Spleen (tissue), 13 donors: ENCODE results near the gene KIAA1549. TPM values are rescaled to one million over a fixed set of nuclear protein-coding genes. Genes with fewer than 3 reads are reported as not detected.
"Not testable (repeated sequence)": the region's sequence is repeated elsewhere in the genome, so short reads cannot be mapped to it uniquely, and the experiment has no call there.

ENCODE experiments used
- DNase-seq: peaks from one replicate; pipeline ENCODE4 v3.0.0-alpha.2; 2020
- H3K27ac ChIP-seq, 8 donors: fragments of 200-600 bp; sonication (generic) in 7 of 8; 1 replicate in 4 of 8; 2 replicates in 4 of 8; pipeline versions ENCODE4 v1.5.0 to v1.8.0; 2016 to 2021; ENCODE audit warnings: inconsistent platforms in 4 of 8, mild to moderate bottlenecking in 4 of 8, moderate library complexity in 1 of 8
- H3K27me3 ChIP-seq, 7 donors: fragments of 200-600 bp; sonication (generic) in 6 of 7; replicated peaks in 1 of 7; 1 replicate in 4 of 7; 2 replicates in 3 of 7; pipeline versions ENCODE4 v1.5.0 to v1.8.0; 2016 to 2021; ENCODE audit warnings: inconsistent platforms in 3 of 7, mild to moderate bottlenecking in 1 of 7
- H3K36me3 ChIP-seq, 6 donors: fragments of 200-600 bp; sonication (generic) in 5 of 6; 1 replicate in 4 of 6; 2 replicates in 2 of 6; pipeline versions ENCODE4 v1.5.0 to v1.8.0; 2016 to 2021; ENCODE audit warnings: inconsistent platforms in 2 of 6
- H3K4me1 ChIP-seq, 6 donors: fragments of 200-600 bp; sonication (generic) in 5 of 6; 1 replicate in 3 of 6; 2 replicates in 3 of 6; pipeline versions ENCODE4 v1.5.0 to v1.8.0; 2016 to 2021; ENCODE audit warnings: inconsistent platforms in 3 of 6
- H3K4me3 ChIP-seq, 8 donors: fragments of 200-600 bp; sonication (generic) in 7 of 8; 1 replicate in 4 of 8; 2 replicates in 4 of 8; pipeline versions ENCODE4 v1.5.0 to v1.8.0; 2016 to 2021; ENCODE audit warnings: inconsistent platforms in 4 of 8, mild to moderate bottlenecking in 4 of 8, moderate library complexity in 2 of 8
- H3K9me3 ChIP-seq, 8 donors: fragments of 200-600 bp; sonication (generic) in 7 of 8; 1 replicate in 4 of 8; 2 replicates in 4 of 8; pipeline versions ENCODE4 v1.5.0 to v1.8.0; 2016 to 2021; ENCODE audit warnings: inconsistent platforms in 4 of 8
- POLR2A ChIP-seq, 3 donors: fragments of 450-650 bp; IDR thresholded peaks; one replicate each; pipeline ENCODE4 v1.5.1; 2017; ENCODE audit warnings: antibody characterized with exemption in 3 of 3, mild to moderate bottlenecking in 1 of 3
- POLR2AphosphoS5 ChIP-seq, 3 donors: sonication (generic); formaldehyde crosslinking; IDR thresholded peaks; one replicate each; pipeline ENCODE4 v1.5.1; 2017; ENCODE audit warnings: antibody characterized with exemption in 3 of 3
- WGBS, 5 donors: extraction: QIAGEN DNeasy Blood & Tissue Kit in 3 of 5; methylation state at CpG; one replicate each; pipeline versions ENCODE4 v1.1.5 to v1.1.7; 2013 to 2018; 5-methylcytosine and 5-hydroxymethylcytosine counted together
- intact Hi-C: fragments of 100-400 bp; cut with DNase I; formaldehyde crosslinking; loops from one replicate; pipeline ENCODE4 v1.15.0; 2023; ENCODE audit warnings: low total_unique reads
- long read RNA-seq, 2 donors: transcript quantifications; one replicate each; lab custom pipeline, GENCODE V29; 2026
- polyA plus RNA-seq, 3 donors: library from polyadenylated mRNA; stranded (reverse); fragments of 200-250 nt; gene quantifications; one replicate each; pipeline ENCODE4 v1.2.1, GENCODE V29; 2013
- total RNA-seq, 7 donors: library from RNA; depleted of rRNA in 3 of 7; stranded (reverse); fragments of >200 nt in 3 of 7; fragmentation: NEBNext Ultra II Directional in 4 of 7; extraction: Animal tissue kit (Norgen Biotek cat#: 25700) in 4 of 7; gene quantifications; one replicate each; pipeline versions ENCODE4 v1.1.0 to v1.2.1, GENCODE V29; 2016 to 2021
- TF ChIP-seq, protein P1 (sequence below), 11 experiments: fragments of 200-600 bp in 7 of 11; fragments of 450-650 bp in 4 of 11; sonication (generic) in 4 of 11; IDR thresholded peaks in 8 of 11; conservative IDR thresholded peaks in 3 of 11; 1 replicate in 7 of 11; 2 replicates in 4 of 11; pipeline versions ENCODE4 v1.4.0 to v1.8.0; 2016 to 2021; ENCODE audit warnings: antibody characterized with exemption in 11 of 11, inconsistent platforms in 4 of 11, mild to moderate bottlenecking in 1 of 11
- donor health status: healthy with polysubstance abuse.
- donor health status: DM: no; HTN: no; CAD: no; lungs with moderate emphysema.
- donor health status: DM: no; HTN: no; CAD: no.
- donor health status: Bipolar disorder and iron deficiency.
- donor health status: healthy.
- donor health status: DM: no; HTN: no; CAD: no.
- donor health status: DM: yes; HTN: yes; CAD: no.

KIAA1549 gene
- total RNA-seq (1 to 10 TPM in 4 of 7 donors, under 1 TPM in 3; 0.67 to 1.8 (median 1.0) TPM), polyA plus RNA-seq (under 1 TPM; 0.03 to 0.10 (median 0.09) TPM)
- long read RNA-seq, donor 1: 0 reads
- long read RNA-seq, donor 2: 0 reads

DNA sequence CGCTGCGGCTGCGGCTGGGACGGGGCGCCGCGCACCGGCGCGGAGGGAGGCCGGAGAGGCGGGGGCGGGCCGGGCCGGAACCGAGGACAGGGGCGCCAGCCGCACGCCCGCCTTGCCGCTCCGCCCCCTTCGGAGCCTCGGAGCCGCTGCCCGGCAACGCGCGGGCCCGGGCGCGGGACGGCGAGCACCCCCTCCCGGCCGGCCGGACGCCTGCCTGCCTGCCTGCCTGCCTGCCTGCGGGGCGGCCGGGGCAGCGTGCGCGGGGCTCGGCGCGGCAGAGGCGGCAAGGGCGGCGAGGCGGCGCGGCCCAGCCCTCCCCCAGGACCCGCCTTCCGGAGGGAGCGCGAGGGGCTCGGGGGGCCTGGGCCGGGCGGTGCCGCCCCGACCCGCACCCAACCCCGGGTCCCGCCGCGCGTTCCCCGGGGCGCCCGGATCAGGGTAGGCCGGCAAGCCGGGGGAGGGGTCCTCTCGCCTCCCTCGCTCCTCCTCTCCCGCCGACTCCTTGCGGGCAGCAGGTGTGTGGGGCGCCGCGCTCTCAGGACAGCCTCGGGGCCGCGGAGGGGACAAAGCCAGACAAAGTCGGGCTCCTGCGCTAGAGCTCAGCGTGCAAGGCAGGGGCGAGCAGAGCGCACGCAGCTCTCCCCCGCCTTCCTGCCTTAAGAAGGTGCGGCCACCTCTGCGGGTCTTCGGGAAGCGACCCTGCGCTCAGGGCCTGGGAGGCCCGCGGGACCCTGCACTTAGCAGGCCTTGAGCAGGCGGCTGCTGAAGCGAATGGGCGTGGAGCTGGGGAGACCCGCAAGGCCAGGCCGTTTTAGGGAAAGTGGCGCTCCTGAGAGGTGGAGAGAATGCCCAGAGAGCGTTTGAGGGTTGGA, at the start of gene KIAA1549:
KIAA1549 (minus strand) TSS at position 58 of the 872 bp plus-strand sequence. CDS start 120 bp downstream, outside the sequence.
- H3K27ac ChIP-seq: no peak within 1 kb of the TSS
- H3K36me3 ChIP-seq: no peaks in the 10 kb centered on the region
- WGBS, 5 donors: 1 to 11% (median 2%) methylated on average over 21 to 105 of the region's 105 CpGs
- TF ChIP-seq POLR2AphosphoS5 (IDR thresholded peaks at IDR 0.05): no peak
- TF ChIP-seq POLR2A (IDR thresholded peaks at IDR 0.05): no peak
- TF ChIP-seq, protein P1, sequence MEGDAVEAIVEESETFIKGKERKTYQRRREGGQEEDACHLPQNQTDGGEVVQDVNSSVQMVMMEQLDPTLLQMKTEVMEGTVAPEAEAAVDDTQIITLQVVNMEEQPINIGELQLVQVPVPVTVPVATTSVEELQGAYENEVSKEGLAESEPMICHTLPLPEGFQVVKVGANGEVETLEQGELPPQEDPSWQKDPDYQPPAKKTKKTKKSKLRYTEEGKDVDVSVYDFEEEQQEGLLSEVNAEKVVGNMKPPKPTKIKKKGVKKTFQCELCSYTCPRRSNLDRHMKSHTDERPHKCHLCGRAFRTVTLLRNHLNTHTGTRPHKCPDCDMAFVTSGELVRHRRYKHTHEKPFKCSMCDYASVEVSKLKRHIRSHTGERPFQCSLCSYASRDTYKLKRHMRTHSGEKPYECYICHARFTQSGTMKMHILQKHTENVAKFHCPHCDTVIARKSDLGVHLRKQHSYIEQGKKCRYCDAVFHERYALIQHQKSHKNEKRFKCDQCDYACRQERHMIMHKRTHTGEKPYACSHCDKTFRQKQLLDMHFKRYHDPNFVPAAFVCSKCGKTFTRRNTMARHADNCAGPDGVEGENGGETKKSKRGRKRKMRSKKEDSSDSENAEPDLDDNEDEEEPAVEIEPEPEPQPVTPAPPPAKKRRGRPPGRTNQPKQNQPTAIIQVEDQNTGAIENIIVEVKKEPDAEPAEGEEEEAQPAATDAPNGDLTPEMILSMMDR (IDR thresholded peaks at IDR 0.05 in 8 of 11, conservative IDR thresholded peaks at IDR 0.05 in 3 of 11): peak in 3 of 11 experiments; percentile 6 to 26 (median 14)
- peak; percentile 87 for DNase-seq
- peaks cover 4 to 22% (median 19%) of the 10 kb centered on the region in 6 donors for H3K4me1 ChIP-seq
- intact Hi-C loops: no loop called here
- H3K4me3 ChIP-seq: peak within 1 kb of the TSS; percentile 45 to 79 (median 56)
- no peaks in the 10 kb centered on the region for H3K9me3 ChIP-seq
- peaks cover 0 to 48% (median 14%) of the 10 kb centered on the region in 7 donors for H3K27me3 ChIP-seq

DNA sequence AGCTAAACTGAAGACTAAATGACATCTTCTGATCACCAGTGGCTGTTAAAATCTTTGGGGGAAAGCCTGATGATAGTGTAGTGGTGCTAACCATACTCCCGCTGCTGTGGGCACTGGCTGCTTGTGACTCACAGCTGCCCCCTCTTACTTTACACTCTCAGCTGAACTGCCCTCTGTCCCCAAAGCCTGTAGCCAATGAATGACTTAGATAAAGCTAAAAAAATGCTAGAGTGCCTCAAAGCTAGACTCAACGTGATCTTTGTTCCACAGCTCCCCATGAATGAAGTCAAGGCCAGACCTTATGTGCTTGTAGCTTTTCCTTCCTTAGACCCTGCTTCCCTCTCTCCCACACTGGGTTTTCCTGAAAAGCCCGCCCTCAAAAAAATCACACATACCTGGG, 48.2 kb upstream of the KIAA1549 start:
- DNase-seq: no peak
- Histone ChIP-seq H3K4me1 (peaks cover 0 to 8% (median 4%) of the 10 kb centered on the region in 6 donors), H3K9me3 (no peaks in the 10 kb centered on the region), H3K27ac (no peak overlapping the region), H3K36me3 (peaks cover 0 to 62% (median 12%) of the 10 kb centered on the region in 6 donors), H3K4me3 (no peak overlapping the region), H3K27me3 (no peaks in the 10 kb centered on the region)
- intact Hi-C loops: no loop called here
- 75 to 88% (median 82%) methylated on average over 3 of the region's 3 CpGs for WGBS, 5 donors
- TF ChIP-seq POLR2AphosphoS5 (IDR thresholded peaks at IDR 0.05): no peak
- no peak for TF ChIP-seq POLR2A (IDR thresholded peaks at IDR 0.05)
- TF ChIP-seq, protein P1 (IDR thresholded peaks at IDR 0.05 in 8 of 11, conservative IDR thresholded peaks at IDR 0.05 in 3 of 11): no peak

DNA sequence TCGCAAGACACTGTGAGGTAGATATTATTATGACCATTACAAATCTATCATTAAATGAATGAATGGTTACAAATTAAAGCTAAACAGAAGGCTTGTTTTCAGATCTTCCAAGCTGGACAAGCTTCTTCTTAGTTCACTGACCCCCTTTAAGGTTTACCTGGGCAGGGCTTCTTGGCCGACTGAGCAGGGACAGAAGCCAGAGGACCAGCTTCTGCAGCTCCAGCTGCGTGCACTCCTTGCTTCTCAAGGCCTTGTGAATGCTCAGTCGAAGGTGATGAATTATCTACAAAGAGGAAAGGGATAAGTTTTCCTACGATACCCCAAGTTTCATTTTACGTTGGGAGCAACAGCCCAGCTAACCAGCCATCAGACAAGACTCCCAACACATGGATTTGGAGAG, 45.4 kb upstream of the KIAA1549 start:
- intact Hi-C loops: no loop called here
- 90 to 96% (median 94%) methylated on average over 6 of the region's 6 CpGs for WGBS, 5 donors
- H3K9me3 ChIP-seq: no peaks in the 10 kb centered on the region
- H3K27me3 ChIP-seq: no peaks in the 10 kb centered on the region
- H3K4me3 ChIP-seq: no peak overlapping the region
- H3K27ac ChIP-seq: no peak overlapping the region
- H3K4me1 ChIP-seq: no peaks in the 10 kb centered on the region
- H3K36me3 ChIP-seq: peaks cover 0 to 60% (median 12%) of the 10 kb centered on the region in 6 donors
- DNase-seq: no peak
- TF ChIP-seq POLR2AphosphoS5 (IDR thresholded peaks at IDR 0.05) (no peak), POLR2A (IDR thresholded peaks at IDR 0.05) (no peak)
- TF ChIP-seq, protein P1 (IDR thresholded peaks at IDR 0.05 in 8 of 11, conservative IDR thresholded peaks at IDR 0.05 in 3 of 11): no peak

DNA sequence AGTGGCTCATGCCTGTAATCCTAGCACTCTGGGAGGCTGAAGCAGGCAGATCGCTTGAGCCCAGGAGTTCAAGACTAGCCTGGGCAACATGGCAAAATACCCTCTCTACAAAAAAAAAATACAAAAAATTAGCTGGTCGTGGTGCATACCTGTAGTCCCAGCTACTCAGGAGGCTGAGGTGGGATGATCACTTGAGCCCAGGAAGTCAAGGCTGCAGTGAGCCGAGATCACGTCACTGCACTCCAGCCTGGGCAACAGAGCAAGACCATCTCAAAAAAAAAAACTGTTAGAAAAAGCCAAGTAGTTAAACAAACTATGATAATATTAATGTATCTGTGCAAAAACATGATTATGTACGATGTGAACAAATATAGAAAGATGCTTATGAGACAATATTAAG, 44.7 kb upstream of the KIAA1549 start:
- H3K9me3 ChIP-seq, H3K27ac ChIP-seq, intact Hi-C loops, H3K4me3 ChIP-seq, H3K4me1 ChIP-seq, H3K27me3 ChIP-seq, DNase-seq: not testable (repeated sequence)
- H3K36me3 ChIP-seq: peaks cover 0 to 59% (median 12%) of the 10 kb centered on the region in 6 donors
- 89 to 95% (median 91%) methylated on average over 5 of the region's 5 CpGs for WGBS, 5 donors
